GM18502 (cell line): ENCODE data around the gene FZD10.

Source experiments
- ATAC-seq: cut with Tn5 transposase; IDR thresholded peaks from one replicate; pipeline ENCODE4 v1.9.1; 2021; ENCODE audit warnings: mild to moderate bottlenecking; ENCODE audit not compliant: unreplicated experiment, poor library complexity

Gene FZD10

GRCh38 chr12:130153803-130154202, 8.5 kb upstream of the FZD10 start:
- ATAC-seq = no peak

- ATAC-seq = no peak
These were observed 7.8 kb upstream of the FZD10 start for GRCh38 chr12:130154276-130155070.

GRCh38 chr12:130155416-130156073, 6.7 kb upstream of the FZD10 start:
- ATAC-seq = no peak

DNA sequence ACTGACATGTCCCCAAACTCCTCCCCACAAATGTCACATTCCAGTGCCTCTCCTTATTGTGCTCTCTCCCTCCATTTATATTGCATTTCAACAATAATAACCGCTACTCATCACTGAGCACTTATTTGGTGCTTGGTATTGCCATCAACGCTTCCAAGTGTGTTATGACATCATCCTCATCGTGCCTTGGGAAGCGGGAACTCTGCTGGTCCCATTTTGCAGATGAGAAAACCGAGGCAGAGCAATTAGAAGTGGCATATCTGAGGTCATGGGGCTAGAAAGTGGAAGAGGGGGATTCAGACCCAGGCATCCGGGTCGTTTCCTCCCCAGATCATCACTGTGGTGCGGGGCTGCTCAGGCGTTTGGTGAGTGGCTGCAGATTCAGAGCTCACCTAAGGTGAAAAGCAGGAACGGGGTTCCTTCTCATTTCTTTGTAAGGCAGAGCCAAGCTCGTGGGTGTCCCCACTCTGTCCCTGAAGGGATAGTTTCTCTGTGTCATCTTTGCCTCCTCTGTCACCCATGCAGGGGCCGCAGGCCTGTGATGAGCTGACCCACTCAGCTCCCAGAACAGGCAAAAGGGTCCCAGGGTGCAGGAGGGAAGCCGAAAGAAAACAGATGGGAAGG, 5.5 kb upstream of the FZD10 start:
- no peak for ATAC-seq

DNA sequence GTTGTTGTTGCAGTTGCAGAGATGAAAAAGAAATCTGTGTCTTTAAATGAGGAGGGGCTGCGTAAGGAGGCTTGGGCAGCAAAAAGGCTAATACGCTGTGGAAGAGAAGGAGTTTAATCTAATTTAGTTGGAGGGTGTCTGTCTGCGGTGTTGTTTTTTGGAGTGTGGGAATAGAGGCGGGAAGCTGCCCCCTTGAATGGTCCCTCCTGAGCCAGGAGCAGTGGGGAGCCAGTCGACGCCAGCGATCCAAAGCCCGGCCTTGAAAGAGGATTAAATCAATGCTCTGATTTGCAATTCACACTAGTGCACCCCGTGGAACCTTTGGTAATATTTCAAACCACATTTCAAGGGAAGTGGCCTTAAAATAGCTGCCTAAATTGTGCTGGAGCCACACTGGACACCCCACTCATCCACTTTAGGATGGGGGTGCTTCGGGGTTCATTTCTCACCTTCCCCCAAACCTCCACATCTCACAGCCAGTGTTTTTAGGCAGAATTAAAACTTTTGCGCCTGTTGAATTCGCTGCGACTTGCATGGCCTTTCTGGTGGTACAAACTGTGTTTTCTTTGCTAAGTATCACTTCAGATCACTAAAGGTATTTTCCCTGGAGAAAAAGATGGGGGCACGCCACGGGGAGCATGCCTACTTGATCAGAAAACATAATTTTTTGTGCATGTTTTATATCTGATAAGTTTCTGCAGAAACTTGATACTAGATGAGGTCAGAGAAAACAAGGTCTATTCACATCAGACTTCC, 4.1 kb upstream of the FZD10 start:
- no peak for ATAC-seq

GRCh38 chr12:130158754-130159059, 3.6 kb upstream of the FZD10 start:
- ATAC-seq = no peak

GRCh38 chr12:130160306-130160705, 2.0 kb upstream of the FZD10 start:
- no peak for ATAC-seq

DNA sequence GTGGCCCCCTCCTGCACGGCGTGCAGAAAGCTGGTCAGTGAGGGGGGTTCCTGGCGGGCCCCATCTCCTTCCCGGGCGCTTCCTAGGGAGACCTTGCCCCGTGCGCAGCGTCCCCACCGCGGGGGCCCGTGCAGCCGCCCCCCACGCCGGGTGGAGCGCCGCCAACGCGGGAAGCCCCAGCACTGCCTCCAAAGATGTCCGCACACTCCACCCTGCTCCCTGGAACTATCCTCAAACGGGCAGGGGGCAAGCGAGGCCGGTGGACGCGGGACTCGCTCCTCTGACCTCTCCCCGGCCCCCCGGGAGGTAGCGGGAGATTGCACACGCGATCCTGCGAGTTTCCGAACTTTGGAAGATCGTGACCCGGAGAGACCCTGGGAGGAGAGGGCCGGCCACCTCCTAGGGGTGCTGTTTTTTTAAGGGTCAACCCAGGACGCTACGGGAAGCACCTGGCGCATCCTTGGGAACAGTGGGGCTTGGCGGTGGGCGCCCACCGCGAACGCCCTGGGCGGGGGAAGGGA, 1.5 kb upstream of the FZD10 start:
- ATAC-seq = no peak

DNA sequence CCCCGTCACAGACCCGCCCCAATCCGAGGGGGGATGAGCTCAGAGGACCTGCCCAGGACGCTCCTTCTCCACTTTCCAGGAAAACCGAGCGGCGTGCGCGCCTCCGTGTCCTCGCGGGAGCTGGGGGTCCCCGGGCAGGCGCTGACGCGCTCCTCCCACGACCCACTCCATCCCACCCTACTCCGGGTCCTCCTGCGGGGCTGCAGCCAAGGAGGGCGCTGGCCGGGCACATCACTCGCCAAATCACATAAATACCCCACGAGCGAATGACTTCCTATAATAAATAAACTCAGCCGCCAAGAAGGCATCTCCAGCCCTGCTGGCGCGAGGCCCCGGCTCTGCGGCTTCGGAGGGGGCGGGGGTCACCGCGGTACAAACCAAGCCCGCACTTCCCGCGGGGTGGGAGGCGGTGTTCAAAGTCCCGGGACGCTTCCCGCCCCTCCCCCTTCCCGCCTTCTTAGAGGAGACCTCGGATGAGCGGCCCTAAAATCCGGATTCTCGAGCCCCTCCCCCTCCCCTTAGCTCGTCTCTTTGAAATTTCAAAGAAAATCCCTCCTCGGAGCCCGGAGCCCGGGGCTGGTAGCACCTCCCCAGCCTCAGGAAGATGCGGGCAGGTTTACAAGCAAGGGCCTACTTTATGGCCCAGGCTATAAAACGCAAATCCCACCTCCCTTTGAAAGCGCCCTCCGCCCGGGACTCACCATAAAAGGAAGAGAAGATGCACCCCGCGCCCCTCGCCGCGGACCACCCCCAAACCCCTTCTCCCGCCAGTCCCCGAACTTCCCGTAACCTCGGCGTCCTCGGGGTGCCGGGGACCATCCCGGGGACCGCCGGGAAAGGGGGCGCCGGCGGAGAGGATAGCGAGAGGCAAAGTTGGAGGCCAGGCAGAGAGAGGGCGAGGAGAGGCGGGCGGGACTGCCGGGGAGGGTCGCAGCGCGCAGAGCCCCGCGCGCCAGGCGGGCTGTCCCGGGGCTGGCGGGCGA, 712 bp upstream of the FZD10 start:
- ATAC-seq = no peak

- no peak for ATAC-seq
These were observed 639 bp downstream of the FZD10 start for GRCh38 chr12:130162745-130163460.

DNA sequence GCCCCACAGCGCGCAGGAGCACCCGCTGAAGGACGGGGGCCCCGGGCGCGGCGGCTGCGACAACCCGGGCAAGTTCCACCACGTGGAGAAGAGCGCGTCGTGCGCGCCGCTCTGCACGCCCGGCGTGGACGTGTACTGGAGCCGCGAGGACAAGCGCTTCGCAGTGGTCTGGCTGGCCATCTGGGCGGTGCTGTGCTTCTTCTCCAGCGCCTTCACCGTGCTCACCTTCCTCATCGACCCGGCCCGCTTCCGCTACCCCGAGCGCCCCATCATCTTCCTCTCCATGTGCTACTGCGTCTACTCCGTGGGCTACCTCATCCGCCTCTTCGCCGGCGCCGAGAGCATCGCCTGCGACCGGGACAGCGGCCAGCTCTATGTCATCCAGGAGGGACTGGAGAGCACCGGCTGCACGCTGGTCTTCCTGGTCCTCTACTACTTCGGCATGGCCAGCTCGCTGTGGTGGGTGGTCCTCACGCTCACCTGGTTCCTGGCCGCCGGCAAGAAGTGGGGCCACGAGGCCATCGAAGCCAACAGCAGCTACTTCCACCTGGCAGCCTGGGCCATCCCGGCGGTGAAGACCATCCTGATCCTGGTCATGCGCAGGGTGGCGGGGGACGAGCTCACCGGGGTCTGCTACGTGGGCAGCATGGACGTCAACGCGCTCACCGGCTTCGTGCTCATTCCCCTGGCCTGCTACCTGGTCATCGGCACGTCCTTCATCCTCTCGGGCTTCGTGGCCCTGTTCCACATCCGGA, 1.4 kb downstream of the FZD10 start:
- ATAC-seq = no peak

GRCh38 chr12:130164216-130164542, 1.9 kb downstream of the FZD10 start:
- ATAC-seq = no peak

- no peak for ATAC-seq
These were observed 2.7 kb downstream of the FZD10 start for GRCh38 chr12:130164936-130165335.

DNA sequence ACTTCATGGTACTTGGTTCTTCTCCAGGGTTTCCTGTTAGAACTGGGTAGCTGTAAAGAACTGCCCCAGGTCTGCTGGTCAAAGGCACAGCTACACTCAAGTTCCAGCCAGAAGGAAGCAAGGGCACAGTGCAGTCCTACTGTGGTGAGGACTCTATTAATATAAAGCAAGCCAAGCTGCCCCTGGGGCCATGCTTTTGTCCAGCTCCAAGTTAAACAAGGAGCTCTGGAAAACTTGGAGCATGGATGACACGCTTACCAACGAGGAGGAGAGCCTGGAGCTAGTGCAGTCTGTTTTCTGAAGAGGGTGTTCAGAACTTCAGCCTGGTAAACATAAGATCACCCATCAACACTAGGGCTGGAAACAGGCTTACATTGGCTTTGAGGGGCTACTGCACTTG, 4.0 kb downstream of the FZD10 start:
- no peak for ATAC-seq

- ATAC-seq = no peak
These were observed 5.3 kb downstream of the FZD10 start for GRCh38 chr12:130167537-130167936.

GRCh38 chr12:130169256-130169655, 7.0 kb downstream of the FZD10 start:
- ATAC-seq = no peak

DNA sequence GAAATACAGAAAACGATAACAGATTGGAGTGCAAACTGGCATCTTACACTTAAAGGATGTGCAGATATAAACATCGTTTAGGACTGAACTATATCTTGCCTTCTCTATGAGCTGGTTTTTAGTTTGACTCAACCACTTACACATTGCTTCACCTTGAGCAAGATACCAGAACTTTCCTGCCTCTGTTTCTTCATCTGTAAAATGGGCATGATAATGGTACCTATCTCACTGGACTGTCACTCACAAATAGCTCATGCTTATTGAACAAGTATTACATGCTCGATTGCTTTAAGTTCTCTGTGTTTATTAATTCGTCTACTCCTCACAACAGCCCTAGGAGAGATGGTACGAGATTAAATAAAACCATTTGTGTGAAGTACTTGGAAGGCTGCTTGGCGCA, 7.7 kb downstream of the FZD10 start:
- ATAC-seq = no peak

GRCh38 chr12:130170611-130171010, 8.3 kb downstream of the FZD10 start:
- no peak for ATAC-seq
